AG09309 (cell line): ENCODE measurements around the gene SLC39A3.

Experiments used
- DNase-seq: peaks from one replicate; pipeline ENCODE4 v3.0.0-alpha.2; 2010; ENCODE audit warnings: low read depth
- H3K4me3 ChIP-seq: 2 replicates; pipeline ENCODE4 v1.5.1; 2011; ENCODE audit warnings: mild to moderate bottlenecking, low read depth, low read length, moderate library complexity; ENCODE audit not compliant: control insufficient read depth
- CTCF ChIP-seq: IDR thresholded peaks from 2 replicates; pipeline ENCODE4 v1.5.1; 2011; ENCODE audit warnings: mild to moderate bottlenecking, low read depth, low read length, inconsistent platforms; ENCODE audit not compliant: insufficient read depth, control insufficient read depth; ENCODE audit errors: missing control alignments

Gene SLC39A3

GRCh38 chr19:2736550-2737190 lies 3.1 kb downstream of the SLC39A3 start:
- no peak for TF ChIP-seq CTCF

GRCh38 chr19:2735374-2735773 lies 4.4 kb downstream of the SLC39A3 start:
- H3K4me3 ChIP-seq, result no peak overlapping the region
- DNase-seq, result no peak
- TF ChIP-seq CTCF, result no peak

More at GRCh38 chr19:2736550-2737190, 3.1 kb downstream of the SLC39A3 start:
- DNase-seq, result no peak
- no peak overlapping the region for H3K4me3 ChIP-seq

GRCh38 chr19:2734589-2735288 lies 5.1 kb downstream of the SLC39A3 start:
- TF ChIP-seq CTCF, result no peak
- H3K4me3 ChIP-seq, result no peak overlapping the region
- no peak for DNase-seq

- no peak for DNase-seq
- H3K4me3 ChIP-seq, result no peak overlapping the region
- no peak for TF ChIP-seq CTCF
These were observed 5.8 kb downstream of the SLC39A3 start for GRCh38 chr19:2733930-2734588.

GRCh38 chr19:2732883-2733282 lies 6.9 kb downstream of the SLC39A3 start:
- DNase-seq, result no peak
- no peak for TF ChIP-seq CTCF
- no peak overlapping the region for H3K4me3 ChIP-seq

- H3K4me3 ChIP-seq, result no peak overlapping the region
- DNase-seq, result no peak
- no peak for TF ChIP-seq CTCF
These were observed 7.6 kb downstream of the SLC39A3 start for GRCh38 chr19:2732157-2732725.
